ENCODE measurements around the gene CHRDL2.
"Not testable (repeated sequence)": the region's sequence is repeated elsewhere in the genome, so short reads cannot be mapped to it uniquely, and the experiment has no call there.

The CHRDL2 gene, protein sequence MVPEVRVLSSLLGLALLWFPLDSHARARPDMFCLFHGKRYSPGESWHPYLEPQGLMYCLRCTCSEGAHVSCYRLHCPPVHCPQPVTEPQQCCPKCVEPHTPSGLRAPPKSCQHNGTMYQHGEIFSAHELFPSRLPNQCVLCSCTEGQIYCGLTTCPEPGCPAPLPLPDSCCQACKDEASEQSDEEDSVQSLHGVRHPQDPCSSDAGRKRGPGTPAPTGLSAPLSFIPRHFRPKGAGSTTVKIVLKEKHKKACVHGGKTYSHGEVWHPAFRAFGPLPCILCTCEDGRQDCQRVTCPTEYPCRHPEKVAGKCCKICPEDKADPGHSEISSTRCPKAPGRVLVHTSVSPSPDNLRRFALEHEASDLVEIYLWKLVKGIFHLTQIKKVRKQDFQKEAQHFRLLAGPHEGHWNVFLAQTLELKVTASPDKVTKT

DNA sequence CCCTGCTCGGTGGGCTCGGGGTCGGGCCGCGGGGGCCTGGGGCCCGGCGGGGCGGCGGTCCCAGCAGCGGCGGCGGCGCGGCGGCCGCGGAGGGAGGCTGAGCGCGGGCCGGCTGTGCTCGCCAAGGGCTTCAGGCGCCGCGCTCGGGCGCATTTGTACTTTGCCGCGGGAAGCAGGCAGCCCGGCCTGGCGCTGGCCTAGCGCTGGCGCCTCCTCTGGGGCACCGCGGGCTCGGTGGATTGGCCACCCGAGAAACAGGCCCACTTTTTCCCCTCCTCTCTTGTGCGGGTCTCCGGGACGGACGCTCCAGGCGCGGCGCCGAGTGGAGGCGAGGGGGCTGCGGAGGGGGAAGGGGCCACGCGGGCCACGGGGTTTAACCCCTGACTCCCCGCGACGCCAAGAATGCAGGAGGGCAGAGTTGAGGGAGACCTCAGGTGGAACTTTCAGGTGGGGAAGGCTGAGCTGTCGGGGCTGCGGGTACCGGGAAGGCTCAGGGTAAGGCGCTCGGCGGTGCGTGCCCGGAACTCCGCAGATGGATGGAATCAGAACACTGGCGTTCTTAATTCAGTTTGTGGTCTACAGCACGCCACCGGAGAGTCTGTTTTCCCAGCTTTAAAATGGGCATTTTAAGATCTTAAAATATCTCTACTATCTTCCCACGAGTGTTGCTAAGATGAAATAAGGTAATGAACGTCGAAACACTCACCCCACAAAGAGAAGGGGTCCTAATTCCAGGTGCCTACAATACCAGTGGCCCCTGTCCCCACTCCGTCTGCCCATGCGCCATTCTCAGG, at the start of gene CHRDL2:
Gene CHRDL2, minus strand, starts transcription at position 126 of the 794 bp plus-strand sequence. CDS start 538 bp downstream, outside the sequence.
- DNase-seq: no peak

DNA sequence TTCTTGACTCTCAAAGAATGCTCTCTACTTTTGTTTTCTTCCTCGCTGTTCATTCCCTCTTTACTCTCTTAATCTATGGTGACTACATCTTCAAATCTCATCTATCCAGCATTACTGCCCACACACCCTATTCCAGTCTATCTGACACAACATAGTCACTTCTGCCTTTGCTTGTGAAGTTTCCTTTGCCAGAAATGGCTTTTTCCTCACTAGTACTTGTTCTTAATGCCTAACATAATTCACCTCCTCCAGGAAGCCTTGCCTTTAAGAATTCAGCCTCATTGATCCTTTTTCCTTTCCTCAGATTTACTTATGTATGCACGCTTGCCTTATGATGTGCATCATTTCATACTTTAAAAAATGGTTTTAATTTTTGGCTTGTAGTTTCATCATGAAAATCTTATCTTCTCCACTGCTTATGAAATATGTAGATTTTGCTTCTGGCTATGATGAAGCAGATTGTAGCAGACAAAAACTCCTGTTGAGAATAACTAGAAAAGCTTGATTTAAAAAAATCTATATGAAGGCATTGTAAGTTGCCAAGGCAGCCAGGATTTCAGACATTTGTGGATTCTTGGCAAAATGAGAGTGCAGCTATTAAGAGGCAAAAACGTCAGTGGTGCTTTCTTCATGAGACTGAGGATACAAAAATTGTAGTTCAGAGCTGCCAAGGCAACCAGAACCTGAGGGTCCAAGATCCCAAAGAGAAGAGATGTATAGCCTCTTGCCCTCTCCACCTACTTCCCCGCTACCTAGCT, 49.2 kb upstream of the CHRDL2 start:
- no peak for DNase-seq

DNA sequence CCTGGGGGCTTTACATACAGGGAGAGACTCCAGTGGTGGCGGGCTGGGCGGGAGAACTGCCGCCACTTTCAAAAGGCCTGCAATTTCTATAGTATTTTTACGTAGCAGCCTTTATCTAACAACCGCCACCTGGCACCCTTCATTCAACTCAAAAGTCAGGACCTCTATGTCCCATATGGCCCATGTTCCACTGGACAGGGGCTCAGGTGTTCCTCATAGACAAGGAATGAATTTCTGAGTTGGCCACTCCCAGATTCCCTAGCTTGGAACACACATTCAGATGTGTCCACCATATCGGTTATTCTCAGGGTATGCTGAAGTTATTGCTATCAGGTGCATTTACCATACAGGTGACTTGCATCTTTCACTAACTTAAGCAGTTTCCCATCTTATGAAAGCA, 47.4 kb upstream of the CHRDL2 start:
- no peak for DNase-seq

DNA sequence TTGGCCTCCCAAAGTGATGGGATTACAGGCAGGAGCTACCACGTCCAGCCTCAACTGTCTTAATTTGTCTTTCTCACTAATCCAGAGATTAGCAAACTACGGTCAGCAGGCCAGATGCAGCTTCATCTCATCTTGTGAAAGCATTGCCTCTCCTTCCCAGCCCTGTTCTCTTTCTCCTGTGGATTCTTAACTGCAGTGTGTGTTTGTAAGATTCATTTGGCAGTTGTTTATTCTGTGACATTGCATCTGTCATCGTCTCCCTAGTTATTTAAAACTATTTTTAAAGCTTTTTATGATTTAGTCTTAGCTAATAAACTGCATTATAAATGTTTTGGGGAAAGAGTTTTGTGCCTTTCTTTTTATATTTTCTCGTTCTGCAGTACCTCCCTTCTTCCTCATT, 46.7 kb upstream of the CHRDL2 start:
- no peak for DNase-seq

DNA sequence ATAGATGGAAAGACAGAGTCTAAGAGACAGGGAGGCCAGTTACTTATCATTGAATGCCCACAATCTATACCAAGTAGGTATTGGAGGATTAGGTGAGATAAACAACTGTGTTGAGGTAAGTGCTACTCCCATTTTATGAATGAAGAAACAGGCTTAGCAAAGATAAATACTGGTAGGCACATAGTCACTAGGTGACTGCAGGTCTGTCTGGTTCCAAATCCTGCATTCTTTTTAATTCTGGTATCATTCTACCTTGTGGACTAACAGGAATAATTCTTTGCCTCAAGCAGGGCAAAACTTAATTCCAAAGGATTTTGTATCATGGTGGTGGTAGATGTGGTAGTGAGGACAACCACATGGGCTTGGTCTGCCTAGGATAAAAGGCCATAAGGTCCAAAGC, 45.8 kb upstream of the CHRDL2 start:
- no peak for DNase-seq

DNA sequence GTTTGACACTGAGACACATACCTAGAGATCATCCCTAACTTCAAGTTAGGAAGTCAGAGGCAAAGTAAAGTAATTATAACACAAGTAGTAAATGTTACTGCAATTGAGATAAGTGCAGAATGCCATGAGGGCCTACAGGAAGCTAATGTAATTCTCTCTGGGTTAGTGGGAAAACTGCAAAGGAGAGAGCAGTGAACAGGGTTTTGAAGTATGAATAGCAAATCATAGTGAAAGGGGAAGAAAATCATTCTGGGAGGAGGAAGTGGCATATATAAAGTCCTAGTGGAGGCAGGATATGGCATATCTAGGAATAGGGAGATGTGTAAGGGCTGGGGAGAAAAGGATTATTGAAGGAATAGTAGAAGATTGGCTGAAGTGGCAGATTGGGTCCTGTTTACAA, 45.3 kb upstream of the CHRDL2 start:
- DNase-seq: no peak

DNA sequence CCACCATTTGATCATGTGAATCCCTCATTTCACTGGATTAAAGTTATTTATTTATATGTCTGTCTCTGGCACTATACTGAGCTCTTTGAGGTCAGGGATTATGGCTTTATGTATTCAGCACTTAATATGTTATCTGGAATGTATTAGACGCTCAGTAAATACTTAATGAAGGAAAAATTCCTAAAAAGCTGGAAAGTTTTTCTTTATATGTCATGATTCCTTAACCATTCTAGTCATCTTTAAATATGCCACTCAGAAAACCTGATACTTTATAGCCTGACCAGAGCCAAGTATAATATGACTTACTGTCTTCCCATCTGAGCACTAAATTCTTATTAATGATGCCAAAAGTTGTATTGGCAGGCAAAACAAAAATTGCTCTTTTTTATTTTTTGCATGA, 44.5 kb upstream of the CHRDL2 start:
- no peak for DNase-seq

DNA sequence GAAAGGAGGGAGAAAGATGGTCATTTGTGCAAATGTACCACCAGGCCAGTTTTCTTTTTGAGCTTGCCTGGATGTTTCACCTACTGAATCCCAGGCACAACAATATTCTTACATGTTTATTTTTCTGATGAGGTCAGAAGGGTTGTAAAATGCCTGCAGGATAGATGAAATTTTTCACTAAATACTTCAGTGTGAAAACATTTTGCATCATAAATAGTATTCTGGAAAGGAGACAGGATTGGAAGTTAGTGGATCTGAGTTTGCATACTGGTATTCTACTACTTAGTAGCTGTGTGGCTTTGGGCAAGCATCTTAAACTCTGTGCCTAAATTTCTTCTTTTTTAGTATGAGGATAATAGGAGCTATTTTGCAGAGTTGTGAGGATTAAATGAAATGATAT, 42.2 kb upstream of the CHRDL2 start:
- no peak for DNase-seq

DNA sequence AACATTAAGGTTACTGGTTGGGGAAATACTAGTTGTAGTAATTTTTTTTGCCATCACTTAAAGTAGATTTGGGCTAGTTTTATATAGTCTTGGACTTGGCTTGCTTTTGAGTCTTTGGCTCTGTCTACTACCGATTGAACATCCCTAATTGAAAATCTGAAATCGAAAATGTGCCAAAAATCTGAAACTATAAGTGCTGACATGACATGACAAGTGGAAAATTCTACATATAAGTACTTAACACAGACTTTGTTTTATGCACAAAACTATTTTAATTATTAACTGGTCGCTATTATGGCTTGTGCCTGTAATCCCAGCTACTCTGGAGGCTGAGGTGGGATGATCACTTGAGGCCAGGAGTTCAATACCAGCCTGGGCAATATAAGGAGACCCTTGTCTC, 39.9 kb upstream of the CHRDL2 start:
- no peak for DNase-seq

DNA sequence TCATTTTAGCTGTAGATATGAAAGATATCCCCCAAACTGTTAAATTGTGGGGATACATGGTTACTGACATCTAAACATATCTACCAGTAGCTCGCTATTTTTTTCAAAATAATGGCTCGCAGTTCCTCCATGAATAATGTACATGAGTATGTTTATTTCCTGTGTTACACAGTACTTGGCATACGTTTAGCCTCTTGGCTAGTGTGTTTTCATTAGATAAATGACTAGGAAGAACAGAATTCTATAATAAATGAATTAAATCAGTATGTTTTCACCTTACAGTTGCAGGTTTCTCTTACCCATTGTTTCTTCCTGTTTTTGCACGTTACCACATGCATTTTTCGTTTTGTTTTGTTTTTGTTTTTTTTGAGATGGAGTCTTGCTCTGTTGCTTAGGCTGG, 39.2 kb upstream of the CHRDL2 start:
- no peak for DNase-seq

DNA sequence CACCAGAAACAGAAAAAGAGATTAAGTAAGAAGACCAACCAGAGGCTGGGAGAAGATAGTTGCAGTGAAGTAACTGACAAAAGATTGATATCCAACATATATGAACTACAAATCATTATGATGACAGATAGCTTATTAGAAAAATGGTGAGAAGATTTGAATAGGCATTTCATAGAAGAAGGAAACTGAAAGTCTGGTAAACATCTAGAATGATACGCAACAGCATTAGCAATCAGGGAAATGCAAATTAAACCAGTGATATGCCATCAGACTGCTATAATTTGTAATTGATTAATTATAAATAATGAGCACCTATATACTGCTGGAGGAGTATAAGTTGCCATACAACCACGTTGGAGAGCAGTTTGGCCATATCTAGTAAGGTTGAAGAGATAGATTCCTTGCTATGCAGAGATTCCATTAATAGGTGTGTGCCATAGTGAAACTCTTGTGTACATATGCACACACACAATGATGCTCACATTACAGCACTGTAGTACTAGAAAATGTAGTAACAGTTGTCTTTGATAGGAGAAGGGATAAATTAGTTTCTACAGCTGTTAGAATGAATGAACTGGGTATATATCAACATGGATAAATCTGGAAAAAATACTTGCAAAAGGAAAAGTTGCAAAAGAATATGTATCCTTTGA, 38.0 kb upstream of the CHRDL2 start:
- DNase-seq: no peak

DNA sequence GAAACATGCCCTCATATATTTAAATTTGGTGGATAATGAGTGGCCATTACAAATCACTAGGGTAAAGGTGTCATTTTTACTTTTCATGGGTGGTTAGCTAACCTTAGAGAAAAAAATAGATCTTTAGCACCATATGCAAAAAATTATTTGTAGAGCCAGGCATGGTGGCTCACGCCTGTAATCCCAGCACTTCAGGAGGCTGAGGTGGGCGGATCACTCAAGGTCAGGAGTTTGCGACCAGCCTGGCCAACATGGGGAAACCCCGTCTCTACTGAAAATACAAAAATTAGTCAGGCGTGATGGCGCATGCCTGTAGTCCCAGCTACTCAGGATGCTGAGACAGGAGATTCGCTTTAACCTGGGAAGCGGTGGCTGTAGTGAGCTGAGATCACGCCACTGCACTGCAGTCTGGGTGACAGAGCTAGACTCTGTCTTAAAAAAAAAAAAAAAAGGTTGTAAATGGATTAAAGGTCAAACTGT, 37.0 kb upstream of the CHRDL2 start:
- DNase-seq: not testable (repeated sequence)

DNA sequence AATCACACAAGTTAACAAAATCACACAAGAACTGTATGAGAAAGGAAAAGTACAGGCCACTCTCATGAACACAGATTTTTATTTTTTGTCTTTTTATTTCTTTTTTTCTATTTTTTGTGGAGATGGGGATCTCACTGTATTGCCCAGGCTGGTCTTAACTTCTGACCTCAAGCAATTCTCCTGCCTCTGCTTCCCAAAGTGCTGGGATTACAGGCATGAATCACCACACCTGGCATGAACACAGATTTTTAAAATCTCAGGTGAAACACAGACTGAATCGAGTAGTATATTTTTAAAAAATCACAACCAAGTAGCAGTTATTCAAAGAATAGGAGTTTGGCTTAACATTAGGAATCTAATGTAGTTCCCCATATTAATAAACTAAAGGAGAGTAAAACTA, 35.7 kb upstream of the CHRDL2 start:
- DNase-seq: no peak

DNA sequence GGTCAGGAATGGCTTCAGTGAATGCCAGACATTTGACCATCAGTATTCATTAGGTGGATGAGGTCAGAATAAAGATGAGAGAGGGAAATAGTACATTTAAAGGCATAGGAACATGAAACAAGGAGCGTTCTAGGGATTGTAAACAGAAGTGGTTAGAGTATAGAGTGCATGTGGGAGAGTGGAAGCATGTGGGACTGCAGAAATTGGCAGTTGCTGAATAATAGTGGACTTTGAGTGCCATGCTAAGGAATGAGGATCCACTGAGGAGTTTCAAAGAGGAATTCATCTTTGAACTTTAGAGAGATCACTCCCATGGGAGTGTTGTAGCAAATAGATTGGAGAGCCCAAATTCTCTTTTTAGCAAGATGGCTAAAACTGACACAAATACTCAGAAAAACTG, 25.3 kb upstream of the CHRDL2 start:
- DNase-seq: no peak

DNA sequence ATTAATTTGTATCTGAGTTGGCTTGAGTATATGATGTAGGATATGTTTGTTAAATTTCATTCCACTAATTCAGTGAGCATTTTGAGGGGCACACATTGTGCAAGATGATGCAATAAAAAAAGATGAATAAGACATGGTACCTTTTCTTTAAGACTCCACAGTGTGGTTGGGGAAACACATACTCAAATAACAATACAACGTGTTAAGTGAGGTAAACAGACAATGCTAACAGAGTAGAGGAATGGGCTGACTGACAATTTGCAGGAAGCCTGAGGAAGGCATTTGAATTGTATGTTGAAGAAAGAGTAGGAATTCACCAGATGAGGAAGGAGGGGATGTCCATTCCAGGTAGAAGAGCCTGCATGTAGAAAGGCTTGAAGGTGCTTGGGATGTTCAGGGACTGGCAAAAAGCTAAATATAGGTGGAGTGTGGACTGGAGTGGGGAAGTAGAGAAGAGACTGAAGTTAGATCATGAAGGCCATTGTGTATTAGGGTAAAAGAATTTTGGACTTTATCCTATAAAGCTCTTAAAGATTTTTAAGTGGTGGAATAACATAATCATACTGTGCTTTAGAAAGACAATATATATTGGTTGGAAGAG, 24.3 kb upstream of the CHRDL2 start:
- no peak for DNase-seq

DNA sequence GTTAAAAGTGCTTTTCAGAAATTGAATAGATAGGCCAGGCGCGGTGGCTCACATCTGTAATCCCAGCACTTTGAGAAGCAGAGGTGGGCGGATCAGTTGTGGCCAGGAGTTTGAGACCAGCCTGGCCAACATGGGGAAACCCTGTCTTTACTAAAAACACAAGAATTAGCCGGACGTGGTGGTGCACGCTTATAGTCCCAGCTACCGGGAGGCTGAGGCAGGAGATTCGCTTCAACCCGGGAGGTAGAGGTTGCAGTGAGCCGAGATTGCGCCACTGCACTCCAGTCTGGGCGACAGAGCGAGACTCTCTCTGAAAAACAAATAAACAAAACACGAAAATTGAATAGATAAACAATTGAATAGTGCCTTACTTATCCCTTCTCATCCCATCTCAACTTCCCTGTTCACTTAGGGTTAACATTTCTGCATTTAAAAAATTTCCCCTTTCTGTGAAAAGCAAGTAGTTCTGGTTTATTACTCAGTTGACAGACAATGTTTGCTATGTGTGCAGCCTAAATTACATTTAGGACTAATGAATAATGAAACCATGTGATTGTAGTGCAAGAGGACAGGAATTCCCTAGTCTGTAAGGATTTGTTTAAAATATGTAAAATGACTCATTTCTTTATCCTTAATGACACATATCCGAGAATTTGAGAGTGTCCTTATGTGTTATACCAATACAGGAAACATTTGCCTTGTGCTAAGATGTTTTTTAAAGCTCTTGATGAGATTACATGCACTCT, 23.5 kb upstream of the CHRDL2 start:
- DNase-seq: no peak

DNA sequence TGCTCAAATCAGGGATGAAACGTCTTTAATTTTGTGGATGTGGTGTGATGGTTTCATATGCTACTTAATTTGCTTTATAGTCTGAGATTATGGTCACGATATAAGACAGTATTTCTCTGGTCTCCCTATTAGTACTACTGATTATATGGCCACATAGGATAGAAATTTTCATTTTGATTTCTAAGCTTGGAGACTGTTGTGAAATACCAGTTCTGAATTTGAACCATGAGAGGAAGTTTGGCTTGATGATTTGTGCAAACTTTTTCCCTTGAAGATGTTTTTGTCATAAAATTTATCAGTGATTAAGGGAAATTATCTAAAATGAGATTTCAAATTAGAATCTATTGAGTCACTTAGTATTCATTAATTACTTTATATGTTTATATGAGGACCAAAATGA, 20.1 kb upstream of the CHRDL2 start:
- DNase-seq: no peak

DNA sequence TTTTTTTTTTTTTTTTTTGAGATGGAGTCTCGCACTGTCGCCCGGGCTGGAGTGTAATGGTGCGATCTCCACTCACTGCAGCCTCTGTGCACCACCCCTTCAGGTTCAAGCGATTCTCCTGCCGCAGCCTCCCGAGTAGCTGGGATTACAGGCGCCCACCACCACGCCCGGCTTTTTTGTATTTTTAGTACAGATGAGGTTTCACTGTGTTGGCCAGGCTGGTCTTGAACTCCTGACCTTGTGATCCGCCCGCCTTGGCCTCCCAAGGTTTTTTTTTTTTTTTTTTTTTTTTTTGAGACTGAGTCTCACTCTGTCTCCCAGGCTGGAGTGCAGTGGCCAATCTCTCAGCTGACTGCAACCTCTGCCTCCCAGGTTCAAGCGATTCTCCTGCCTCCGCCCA, 19.4 kb upstream of the CHRDL2 start:
- DNase-seq: not testable (repeated sequence)

DNA sequence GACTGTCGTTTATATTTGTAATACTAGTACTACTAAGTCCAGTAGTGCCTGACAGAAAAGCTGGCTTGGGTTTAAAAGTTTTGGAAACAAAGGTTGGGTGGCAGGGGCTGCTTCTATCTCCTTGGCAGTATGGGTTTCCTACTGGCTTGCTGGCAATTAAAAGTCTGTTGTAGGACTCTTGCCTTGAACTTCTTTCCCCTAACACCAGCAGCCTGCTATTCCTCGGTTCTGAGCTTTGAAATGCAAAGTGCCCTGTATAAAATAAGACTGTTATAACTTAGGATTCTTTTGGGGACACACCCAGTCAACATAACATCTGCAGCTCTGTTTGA, 18.7 kb upstream of the CHRDL2 start:
- DNase-seq: no peak

DNA sequence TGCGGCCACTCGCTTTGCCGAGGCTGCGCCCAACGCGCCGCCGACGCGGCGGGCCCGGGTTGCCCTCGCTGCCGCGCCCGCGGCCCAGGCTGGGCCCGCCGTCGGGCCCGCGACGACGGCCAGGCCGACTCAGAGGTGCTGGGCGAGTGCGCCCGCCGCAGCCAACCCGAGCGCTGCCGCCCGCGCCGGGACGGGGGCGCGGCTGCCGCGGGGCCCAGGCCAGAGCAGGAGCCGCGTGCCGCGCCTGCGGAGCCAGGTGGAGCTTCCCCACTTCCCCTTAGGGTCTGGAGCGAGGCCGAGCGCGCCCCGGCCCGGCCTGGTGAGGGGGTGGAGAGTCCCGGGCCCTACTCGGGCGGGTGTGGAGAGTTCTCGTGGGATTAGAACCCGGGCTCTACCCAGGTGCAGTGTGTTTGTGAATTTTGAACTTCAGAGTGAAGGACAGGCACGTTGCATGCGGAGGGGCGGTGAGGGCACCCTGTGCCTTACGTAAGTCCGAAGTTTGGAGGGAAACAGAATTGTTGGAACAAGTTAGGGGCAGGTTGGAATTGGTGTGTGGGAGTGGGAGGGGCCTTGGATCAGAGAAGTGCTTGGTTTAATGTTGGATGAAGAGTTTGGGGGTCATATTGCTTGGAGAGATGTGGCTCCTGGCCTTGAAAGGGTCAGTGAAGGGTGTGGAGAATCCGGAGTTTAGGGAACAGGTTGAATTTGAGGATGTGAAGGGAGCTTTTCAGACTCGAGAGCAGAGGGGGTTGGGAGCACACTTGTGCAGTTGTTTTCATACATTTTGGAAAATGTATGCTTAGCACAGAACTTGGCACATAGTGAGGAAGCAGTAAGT, 18.1 kb upstream of the CHRDL2 start:
- DNase-seq: peak; percentile 61
